ENCODE measurements around the gene VWA5B1.

Gene VWA5B1

GRCh38 chr1:20325844-20326420, 35.3 kb downstream of the VWA5B1 start:
- no peak for TF ChIP-seq CTCF (IDR thresholded peaks at IDR 0.05; ENCODE audit: low read depth, low read length)
- DNase-seq (ENCODE audit: low read depth in 2 of 2) = no peak
- H3K4me3 ChIP-seq (replicated peaks in 1 of 2; ENCODE audit: low read depth in 2 of 2, low read length in 2 of 2) = no peak overlapping the region

GRCh38 chr1:20327467-20327866, 36.8 kb downstream of the VWA5B1 start:
- no peak for TF ChIP-seq CTCF (IDR thresholded peaks at IDR 0.05; ENCODE audit: low read depth, low read length)
- H3K4me3 ChIP-seq (replicated peaks in 1 of 2; ENCODE audit: low read depth in 2 of 2, low read length in 2 of 2) = no peak overlapping the region
- no peak for DNase-seq (ENCODE audit: low read depth in 2 of 2)

DNA sequence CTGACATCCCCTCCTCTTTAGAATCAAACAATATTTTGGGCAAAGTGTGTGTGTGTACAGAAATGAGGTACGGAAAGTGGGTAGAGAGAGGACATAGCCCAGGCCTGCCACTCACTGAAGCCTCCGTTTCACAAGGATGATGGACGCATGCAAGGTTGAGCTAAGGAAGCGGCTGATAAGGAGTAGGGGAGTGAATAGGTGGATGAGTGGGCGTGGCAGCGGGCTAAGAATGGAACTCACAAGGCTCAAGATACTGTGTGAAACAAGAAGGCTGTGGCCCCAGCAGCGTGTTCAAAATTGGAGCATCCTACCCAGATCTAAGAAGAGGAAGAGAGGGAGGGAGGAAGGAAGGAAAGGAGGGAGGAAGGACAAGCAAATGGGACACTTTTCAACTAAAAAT, 37.5 kb downstream of the VWA5B1 start:
- no peak for TF ChIP-seq CTCF (IDR thresholded peaks at IDR 0.05; ENCODE audit: low read depth, low read length)
- no peak for DNase-seq (ENCODE audit: low read depth in 2 of 2)
- no peak overlapping the region for H3K4me3 ChIP-seq (replicated peaks in 1 of 2; ENCODE audit: low read depth in 2 of 2, low read length in 2 of 2)

GRCh38 chr1:20329793-20330542, 39.3 kb downstream of the VWA5B1 start:
- DNase-seq (ENCODE audit: low read depth in 2 of 2) = no peak
- peak; percentile 33 for TF ChIP-seq CTCF (IDR thresholded peaks at IDR 0.05; ENCODE audit: low read depth, low read length)
- H3K4me3 ChIP-seq (replicated peaks in 1 of 2; ENCODE audit: low read depth in 2 of 2, low read length in 2 of 2) = no peak overlapping the region

GRCh38 chr1:20334103-20334502, 43.4 kb downstream of the VWA5B1 start:
- H3K4me3 ChIP-seq (replicated peaks in 1 of 2; ENCODE audit: low read depth in 2 of 2, low read length in 2 of 2) = no peak overlapping the region
- TF ChIP-seq CTCF (IDR thresholded peaks at IDR 0.05; ENCODE audit: low read depth, low read length) = no peak
- DNase-seq (ENCODE audit: low read depth in 2 of 2) = no peak

GRCh38 chr1:20336105-20336605, 45.5 kb downstream of the VWA5B1 start:
- no peak for TF ChIP-seq CTCF (IDR thresholded peaks at IDR 0.05; ENCODE audit: low read depth, low read length)
- no peak overlapping the region for H3K4me3 ChIP-seq (replicated peaks in 1 of 2; ENCODE audit: low read depth in 2 of 2, low read length in 2 of 2)
- DNase-seq (ENCODE audit: low read depth in 2 of 2) = no peak

Measured in cardiac fibroblast (primary cell).